Right cardiac atrium (tissue), 5 donors: ENCODE data around the gene RAB25. TPM values are rescaled to one million over a fixed set of nuclear protein-coding genes. Genes with fewer than 3 reads are reported as not detected.
A peak's percentile ranks its signal among the peaks of the same experiment; 100 is the strongest.
"Not testable (repeated sequence)": the region's sequence is repeated elsewhere in the genome, so short reads cannot be mapped to it uniquely, and the experiment has no call there.

ENCODE experiments used
- ATAC-seq, 2 donors: fragments of 200-7000 bp; cut with Tn5 transposase; one replicate each; pipeline versions ENCODE4 v1.8.0 to v1.9.1; 2020; ENCODE audit warnings: moderate library complexity in 2 of 2, mild to moderate bottlenecking in 1 of 2
- DNase-seq, 3 donors: peaks; one replicate each; pipeline ENCODE4 v3.0.0-alpha.2; 2020
- H3K27ac ChIP-seq: one replicate; pipeline ENCODE4 v1.5.1; 2013; ENCODE audit warnings: mild to moderate bottlenecking, low read length, control low read depth, moderate library complexity
- H3K27me3 ChIP-seq: one replicate; pipeline ENCODE4 v1.6.1; 2013; ENCODE audit not compliant: control insufficient read depth, insufficient read depth
- H3K4me1 ChIP-seq: one replicate; pipeline ENCODE4 v1.6.1; 2013; ENCODE audit warnings: low read length; ENCODE audit not compliant: control insufficient read depth, insufficient read depth
- H3K4me3 ChIP-seq: one replicate; pipeline ENCODE4 v1.5.1; 2013; ENCODE audit warnings: low read length, control low read depth
- H3K9me3 ChIP-seq: one replicate; pipeline ENCODE4 v1.6.1; 2013; ENCODE audit warnings: low read length; ENCODE audit not compliant: control insufficient read depth
- WGBS: extraction: QIAGEN DNeasy Blood & Tissue Kit; methylation state at CpG from one replicate; pipeline ENCODE4 v1.1.7; 2013; 5-methylcytosine and 5-hydroxymethylcytosine counted together
- intact Hi-C, 4 donors: fragments of 100-400 bp; cut with DNase I; formaldehyde crosslinking; loops; one replicate each; pipeline versions ENCODE4 v1.11.0 to v1.14.0; 2022 to 2023
- polyA plus RNA-seq: library from polyadenylated mRNA; stranded (reverse); fragments of 200-250 nt; gene quantifications from one replicate; pipeline ENCODE4 v1.2.3, GENCODE V29; 2013
- total RNA-seq, 4 donors: library from RNA; stranded (reverse); fragmentation: NEBNext Ultra II Directional; extraction: Animal tissue kit (Norgen Biotek cat#: 25700); gene quantifications; one replicate each; pipeline ENCODE4 v1.2.1, GENCODE V29; 2021
- donor health status: healthy with polysubstance abuse.
- donor health status: DM: no; HTN: yes; CAD: no.
- donor health status: DM: no; HTN: no; CAD: no.
- donor health status: DM: no; HTN: yes; CAD: no; lungs with severe emphysema.
- donor health status: DM: yes; HTN: yes; CAD: no.

Gene RAB25
- total and polyA plus RNA-seq, 5 donors = 0.07 TPM; not detected in 4

DNA sequence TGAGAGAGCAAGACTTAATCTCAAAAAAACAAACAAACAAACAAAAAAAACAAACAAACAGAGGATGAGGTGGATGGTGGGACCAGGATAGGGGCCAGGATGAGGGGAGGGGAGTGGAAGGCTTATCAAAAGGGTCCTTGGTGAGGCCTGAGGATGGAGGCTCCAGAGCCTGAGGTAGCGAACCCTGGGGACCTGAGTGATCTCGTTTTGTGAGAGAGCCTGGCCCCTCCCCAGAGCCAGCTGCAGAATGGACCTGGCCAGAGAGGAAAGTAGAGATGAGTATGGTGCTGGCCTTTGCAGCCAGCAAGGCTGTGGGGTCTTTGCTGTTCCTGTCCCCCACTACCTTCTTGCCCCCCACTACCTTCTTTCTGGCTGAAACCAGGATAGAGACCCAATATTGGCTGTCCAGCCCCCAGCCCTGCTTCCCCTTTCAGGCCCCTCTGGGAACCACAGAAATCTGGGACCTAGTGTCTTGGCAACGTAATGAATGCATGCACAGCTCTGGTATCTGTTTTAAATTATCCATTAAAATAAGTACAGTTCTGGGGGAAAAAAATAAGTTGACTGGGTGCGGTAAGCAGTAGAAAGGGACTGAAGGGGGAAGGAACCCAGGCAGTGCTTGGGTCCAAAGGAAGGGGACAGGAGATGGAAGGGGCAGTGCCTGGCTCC is 52.5 kb downstream of the RAB25 start:
- Histone ChIP-seq H3K4me3 (no peak overlapping the region), H3K27ac (peak overlapping the region; percentile 65), H3K4me1 (peaks cover 6% of the 10 kb centered on the region), H3K9me3 (no peaks in the 10 kb centered on the region), H3K27me3 (no peaks in the 10 kb centered on the region)
- DNase-seq (no peak), ATAC-seq (no peak)
- 49% methylated on average over 4 of the region's 4 CpGs for WGBS
- intact Hi-C loops = no loop called here

DNA sequence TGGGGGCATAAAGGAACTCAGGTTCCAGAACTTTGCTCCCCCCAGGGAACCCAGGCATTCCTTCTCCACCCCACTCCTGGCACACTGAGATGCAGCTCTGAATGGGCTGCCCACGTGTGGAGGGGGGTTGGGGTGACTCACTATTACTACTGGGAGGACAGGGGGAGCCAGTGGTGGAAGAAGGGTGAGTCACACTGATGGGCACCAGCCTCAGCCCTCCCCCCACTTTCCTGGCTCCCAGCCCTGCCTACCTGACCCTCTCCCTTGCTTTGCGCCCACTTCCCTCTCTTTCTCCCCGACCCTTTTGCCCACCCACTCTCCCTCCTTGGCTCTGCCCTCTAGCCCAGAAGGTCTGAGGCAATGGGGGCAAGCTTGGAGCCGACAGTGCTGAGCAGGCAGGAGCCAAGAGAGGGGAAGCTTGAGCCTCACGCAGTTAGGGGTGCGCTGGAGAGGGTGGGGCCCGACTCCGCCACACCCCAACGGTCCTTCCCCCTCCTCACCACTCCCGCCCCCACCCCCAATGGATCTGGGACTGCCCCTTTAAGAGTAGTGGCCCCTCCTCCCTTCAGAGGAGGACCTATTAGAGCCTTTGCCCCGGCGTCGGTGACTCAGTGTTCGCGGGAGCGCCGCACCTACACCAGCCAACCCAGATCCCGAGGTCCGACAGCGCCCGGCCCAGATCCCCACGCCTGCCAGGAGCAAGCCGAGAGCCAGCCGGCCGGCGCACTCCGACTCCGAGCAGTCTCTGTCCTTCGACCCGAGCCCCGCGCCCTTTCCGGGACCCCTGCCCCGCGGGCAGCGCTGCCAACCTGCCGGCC is 53.4 kb downstream of the RAB25 start, which contains the start of gene LMNA:
Gene LMNA, plus strand, starts transcription at position 611 of the 818 bp plus-strand sequence. CDS start 208 bp downstream, outside the sequence.
- WGBS = 2% methylated on average over 37 of the region's 37 CpGs
- peak; percentile 93 to 94 for ATAC-seq
- Histone ChIP-seq H3K27ac (peak within 1 kb of the TSS; percentile 99), H3K4me3 (peak within 1 kb of the TSS; percentile 97), H3K4me1 (peaks cover 5% of the 10 kb centered on the region), H3K27me3 (no peaks in the 10 kb centered on the region), H3K9me3 (no peaks in the 10 kb centered on the region)
- intact Hi-C loops = no loop called here
- DNase-seq = peak; percentile 95 to 97 (median 96)

DNA sequence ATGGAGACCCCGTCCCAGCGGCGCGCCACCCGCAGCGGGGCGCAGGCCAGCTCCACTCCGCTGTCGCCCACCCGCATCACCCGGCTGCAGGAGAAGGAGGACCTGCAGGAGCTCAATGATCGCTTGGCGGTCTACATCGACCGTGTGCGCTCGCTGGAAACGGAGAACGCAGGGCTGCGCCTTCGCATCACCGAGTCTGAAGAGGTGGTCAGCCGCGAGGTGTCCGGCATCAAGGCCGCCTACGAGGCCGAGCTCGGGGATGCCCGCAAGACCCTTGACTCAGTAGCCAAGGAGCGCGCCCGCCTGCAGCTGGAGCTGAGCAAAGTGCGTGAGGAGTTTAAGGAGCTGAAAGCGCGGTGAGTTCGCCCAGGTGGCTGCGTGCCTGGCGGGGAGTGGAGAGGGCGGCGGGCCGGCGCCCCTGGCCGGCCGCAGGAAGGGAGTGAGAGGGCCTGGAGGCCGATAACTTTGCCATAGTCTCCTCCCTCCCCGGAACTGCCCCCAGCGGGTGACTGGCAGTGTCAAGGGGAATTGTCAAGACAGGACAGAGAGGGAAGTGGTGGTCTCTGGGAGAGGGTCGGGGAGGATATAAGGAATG is 54.1 kb downstream of the RAB25 start:
- Histone ChIP-seq H3K9me3 (no peaks in the 10 kb centered on the region), H3K27me3 (no peaks in the 10 kb centered on the region), H3K27ac (peak overlapping the region; percentile 99), H3K4me1 (peaks cover 9% of the 10 kb centered on the region), H3K4me3 (peak overlapping the region; percentile 97)
- under 1% methylated on average over 49 of the region's 49 CpGs for WGBS
- peak; percentile 50 to 83 (median 79) for DNase-seq
- intact Hi-C loops = no loop called here
- peak; percentile 43 to 47 for ATAC-seq

DNA sequence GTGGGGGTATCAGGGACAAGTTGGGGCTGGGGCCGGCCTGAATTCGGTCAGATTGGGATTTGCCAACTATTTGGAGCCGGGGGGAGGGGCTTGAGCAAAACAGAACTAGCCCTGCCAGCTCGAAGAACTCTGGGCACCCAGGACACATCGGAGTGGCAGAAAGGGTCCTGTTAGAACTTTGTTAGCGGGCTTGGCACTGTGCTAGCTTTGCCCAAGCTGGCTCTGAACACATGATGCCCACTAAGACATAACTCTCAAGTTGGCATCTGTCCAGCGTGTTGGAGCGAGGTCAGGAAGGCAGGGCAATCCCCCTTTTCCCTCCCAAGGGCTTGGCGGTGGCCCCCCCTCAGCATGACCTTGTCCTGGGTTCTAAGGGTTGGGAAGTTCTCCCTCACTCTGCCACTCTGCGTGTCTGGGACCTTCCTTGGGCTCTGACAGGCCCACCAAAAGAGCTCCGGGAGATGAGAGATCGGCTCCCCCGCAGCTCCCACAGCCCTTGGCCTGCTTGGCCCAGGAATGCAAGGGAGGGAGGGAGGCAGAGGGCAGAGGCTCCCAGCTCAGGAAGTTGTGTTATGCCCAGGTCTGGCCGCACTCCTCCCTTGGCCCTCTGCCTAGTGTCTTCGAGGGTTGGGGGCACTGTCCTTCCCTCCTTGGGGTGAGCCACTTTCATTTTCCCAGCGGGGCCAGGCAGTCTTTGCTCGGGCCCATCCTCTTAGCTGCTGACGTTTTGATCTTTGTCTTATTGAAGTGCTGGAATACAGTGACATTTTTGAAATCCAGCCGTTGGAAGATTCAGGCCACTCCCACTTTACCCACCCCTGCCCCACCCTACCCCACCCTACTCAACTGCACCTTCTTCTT is 54.8 kb downstream of the RAB25 start:
- H3K9me3 ChIP-seq = no peaks in the 10 kb centered on the region
- peaks cover 16% of the 10 kb centered on the region for H3K4me1 ChIP-seq
- WGBS = 1% methylated on average over 19 of the region's 19 CpGs
- no peaks in the 10 kb centered on the region for H3K27me3 ChIP-seq
- intact Hi-C loops = no loop called here
- peak overlapping the region; percentile 97 for H3K4me3 ChIP-seq
- peak; percentile 63 to 85 (median 85) for DNase-seq
- ATAC-seq = peak; percentile 21 to 30
- H3K27ac ChIP-seq = peak overlapping the region; percentile 99

DNA sequence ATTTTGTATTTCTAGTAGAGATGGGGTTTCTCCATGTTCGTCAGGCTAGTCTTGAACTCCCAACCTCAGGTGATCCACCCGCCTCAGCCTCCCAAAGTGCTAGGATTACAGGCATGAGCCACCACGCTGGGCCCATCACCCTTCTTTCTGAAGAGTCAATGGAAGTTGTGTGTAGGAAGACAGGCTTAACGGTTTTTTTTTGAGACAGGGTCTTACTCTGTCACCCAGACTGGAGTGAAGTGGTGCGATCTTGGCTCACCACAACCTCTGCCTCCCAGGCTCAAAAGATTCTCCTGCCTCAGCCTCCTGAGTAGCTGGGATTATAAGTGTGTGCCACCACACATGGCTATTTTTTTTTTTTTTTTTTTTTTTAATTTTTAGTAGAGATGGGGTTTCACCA is 55.8 kb downstream of the RAB25 start:
- intact Hi-C loops, H3K27me3 ChIP-seq, ATAC-seq, H3K9me3 ChIP-seq: not testable (repeated sequence)
- DNase-seq = peak in 1 of 3 donors; percentile 38
- H3K4me3 ChIP-seq = peak overlapping the region; percentile 97
- H3K4me1 ChIP-seq = peaks cover 23% of the 10 kb centered on the region
- H3K27ac ChIP-seq = peak overlapping the region; percentile 99
- 47% methylated on average over 5 of the region's 5 CpGs for WGBS

DNA sequence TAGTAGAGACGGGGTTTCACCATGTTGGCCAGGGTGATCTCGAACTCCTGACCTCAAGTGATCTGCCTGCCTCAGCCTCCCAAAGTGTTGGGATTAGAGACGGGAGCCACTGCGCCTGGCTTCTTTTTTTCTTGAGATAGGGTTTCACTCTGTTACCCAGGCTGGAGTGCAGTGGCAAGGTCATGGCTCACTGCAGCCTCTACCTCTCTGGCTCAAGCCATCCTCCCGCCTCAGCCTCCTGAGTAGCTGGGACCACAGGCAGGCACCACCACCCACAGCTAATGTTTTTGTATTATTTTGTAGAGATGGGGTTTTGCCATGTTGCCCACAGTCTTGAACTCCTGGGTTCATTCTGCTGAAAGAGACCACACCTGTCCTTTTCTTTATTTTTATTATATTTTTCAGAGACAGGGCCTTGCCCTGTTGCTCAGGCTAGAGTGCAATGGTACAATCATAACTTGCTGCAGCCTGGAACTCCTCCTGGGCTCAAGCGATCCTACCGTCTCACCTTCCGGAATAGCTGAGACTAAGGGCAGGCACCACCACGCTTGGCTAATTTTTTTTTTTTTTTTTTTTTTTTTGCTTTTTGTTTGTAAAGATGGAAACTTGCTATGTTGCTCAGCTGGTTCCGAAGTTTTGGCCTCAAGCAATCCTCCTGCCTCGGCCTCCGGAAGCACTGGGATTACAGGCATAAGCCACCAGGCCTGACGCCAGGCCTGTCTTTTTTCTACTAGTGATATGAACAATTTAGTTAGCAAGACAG is 56.6 kb downstream of the RAB25 start:
- Histone ChIP-seq H3K27me3 (no peaks in the 10 kb centered on the region), H3K9me3 (no peaks in the 10 kb centered on the region), H3K4me1 (peaks cover 25% of the 10 kb centered on the region), H3K4me3 (peak overlapping the region; percentile 27), H3K27ac (peak overlapping the region; percentile 54)
- WGBS = 56% methylated on average over 13 of the region's 13 CpGs
- ATAC-seq (no peak), DNase-seq (peak in 1 of 3 donors; percentile 60)
- intact Hi-C loops = no loop called here

DNA sequence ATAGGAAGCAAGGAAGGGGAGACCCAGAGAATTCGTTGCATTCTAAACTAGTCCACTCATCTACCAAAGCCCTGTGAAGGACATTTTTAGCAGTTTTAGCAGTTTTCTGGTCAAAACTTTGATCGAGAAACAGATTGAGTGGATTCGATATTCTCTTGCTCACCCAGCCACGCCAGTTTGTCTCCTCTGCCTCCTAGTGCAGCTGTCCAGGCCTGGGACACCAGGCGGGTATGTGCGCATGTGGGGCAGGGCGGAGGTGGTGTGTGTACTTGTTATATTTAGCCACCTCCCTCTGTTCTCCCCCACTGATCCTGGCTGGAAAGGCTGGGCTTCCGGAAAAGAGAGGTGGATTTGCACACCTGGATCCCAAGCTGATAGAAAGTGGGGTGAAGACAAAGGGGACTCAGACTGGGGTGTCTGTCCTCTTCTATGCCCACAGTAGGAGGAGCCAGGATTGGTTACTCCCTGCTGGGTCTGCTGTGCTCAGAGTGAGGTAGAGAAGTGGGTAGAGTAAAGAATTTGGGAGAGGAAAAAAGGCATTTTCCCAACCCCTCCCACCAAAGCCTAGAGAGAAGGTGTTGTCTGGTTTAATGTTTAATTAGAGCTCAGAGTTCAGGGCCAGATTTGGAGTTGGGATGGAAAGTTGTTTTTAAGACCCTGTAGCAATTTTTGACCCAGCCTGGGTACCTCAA is 57.4 kb downstream of the RAB25 start:
- H3K4me3 ChIP-seq = peak overlapping the region; percentile 27
- H3K9me3 ChIP-seq = no peaks in the 10 kb centered on the region
- peaks cover 29% of the 10 kb centered on the region for H3K4me1 ChIP-seq
- intact Hi-C loops = no loop called here
- WGBS = 30% methylated on average over 8 of the region's 8 CpGs
- H3K27me3 ChIP-seq = no peaks in the 10 kb centered on the region
- H3K27ac ChIP-seq = peak overlapping the region; percentile 79
- DNase-seq (peak in 2 of 3 donors; percentile 61 to 85), ATAC-seq (peak in 1 of 2 donors; percentile 20)

DNA sequence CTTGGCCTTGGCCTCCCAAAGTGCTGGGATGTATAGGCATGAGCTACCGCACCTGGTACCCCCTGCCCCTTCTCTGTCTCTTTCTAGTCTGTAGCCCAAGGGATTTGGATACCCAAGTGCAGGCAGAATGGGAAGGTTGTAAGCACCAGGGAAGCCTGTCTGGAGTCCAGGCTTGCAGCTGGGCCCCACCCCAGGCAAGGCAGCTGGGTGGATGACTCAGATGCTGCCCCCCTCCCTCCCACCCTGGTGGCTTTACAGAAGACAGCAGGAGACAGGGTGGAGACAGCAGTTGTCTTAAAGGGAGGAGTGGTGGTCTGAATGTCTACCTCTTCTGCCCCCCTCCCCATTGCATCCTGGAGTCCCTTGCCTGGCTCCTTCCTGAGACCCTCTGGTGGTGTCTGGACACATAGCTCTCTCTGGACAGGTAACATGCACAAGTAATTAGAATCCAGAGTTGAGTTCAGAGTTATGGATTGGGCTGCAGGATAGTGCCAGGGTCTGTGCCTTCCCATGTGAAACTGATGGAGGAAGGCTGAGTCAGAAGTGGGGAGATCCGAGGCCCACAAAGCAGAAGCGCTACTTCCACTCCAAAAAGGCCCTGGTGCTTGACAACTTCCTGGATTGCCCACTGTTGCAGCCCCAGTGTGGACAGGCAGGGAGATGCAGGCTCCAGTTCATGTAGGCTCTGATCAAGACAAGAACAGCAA is 58.7 kb downstream of the RAB25 start:
- ATAC-seq = peak in 1 of 2 donors; percentile 5

More for the DNA sequence above, 58.7 kb downstream of the RAB25 start:
- Histone ChIP-seq H3K4me3 (peak overlapping the region; percentile 13), H3K27ac (peak overlapping the region; percentile 92), H3K4me1 (peaks cover 36% of the 10 kb centered on the region), H3K27me3 (no peaks in the 10 kb centered on the region), H3K9me3 (no peaks in the 10 kb centered on the region)
- intact Hi-C loops = no loop called here
- peak; percentile 64 to 77 (median 73) for DNase-seq
- WGBS = 48% methylated on average over 3 of the region's 3 CpGs
